Renal cortical epithelial cell (primary cell): ENCODE data around the gene LTBP3. TPM values are rescaled to one million over a fixed set of nuclear protein-coding genes. Genes with fewer than 3 reads are reported as not detected.
A peak's percentile ranks its signal among the peaks of the same experiment; 100 is the strongest.

Source experiments
- DNase-seq: peaks from one replicate; pipeline ENCODE4 v3.0.0-alpha.2; 2011; ENCODE audit warnings: low read depth
- total RNA-seq: library from RNA; depleted of rRNA; stranded (reverse); fragments of >200 nt; gene quantifications from 2 replicates; pipeline ENCODE4 v1.2.3, GENCODE V29; 2014

Gene LTBP3
- total RNA-seq, 1 donor from 2014 or later: 82.8 TPM

DNA sequence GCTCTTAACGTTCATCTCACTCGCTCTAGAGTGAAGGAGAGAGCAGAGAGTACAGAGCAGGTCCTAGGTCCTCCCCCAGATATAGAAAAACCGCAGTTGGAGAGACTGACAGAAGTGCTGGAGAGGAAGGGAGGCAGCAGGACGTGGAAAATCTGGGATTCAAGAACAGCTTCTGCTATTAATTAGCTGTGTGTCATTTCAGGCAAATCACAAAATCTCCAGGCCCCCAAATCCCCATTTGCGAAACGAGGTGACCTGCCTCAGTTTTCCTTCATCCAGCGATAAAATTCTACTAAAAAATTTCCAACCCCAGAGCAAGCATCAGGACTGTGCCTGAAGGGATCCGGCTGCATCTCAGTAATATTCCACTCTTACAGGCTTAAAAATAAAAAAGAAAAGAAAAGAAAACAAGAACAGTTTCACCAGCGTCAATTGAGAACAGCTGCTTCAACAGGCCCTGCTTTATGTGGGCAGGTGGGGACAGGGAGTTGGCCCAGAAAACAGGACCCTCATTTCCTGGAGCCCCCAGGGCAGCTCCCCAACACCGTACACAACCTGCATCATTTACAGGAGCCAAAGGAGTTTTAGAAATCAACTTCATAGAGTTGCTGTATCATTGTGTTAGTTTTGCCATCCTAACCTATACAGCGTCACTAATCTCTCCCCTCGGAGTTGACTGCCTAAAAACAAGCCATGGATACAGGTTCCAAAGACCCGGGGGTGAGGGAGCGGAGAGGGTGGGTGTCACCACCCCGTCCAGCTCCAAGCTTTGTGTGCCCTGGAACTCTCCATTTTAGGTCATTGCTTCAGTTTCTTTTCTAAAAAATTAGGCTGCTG is 61.6 kb downstream of the LTBP3 start:
- DNase-seq: peak; percentile 32

DNA sequence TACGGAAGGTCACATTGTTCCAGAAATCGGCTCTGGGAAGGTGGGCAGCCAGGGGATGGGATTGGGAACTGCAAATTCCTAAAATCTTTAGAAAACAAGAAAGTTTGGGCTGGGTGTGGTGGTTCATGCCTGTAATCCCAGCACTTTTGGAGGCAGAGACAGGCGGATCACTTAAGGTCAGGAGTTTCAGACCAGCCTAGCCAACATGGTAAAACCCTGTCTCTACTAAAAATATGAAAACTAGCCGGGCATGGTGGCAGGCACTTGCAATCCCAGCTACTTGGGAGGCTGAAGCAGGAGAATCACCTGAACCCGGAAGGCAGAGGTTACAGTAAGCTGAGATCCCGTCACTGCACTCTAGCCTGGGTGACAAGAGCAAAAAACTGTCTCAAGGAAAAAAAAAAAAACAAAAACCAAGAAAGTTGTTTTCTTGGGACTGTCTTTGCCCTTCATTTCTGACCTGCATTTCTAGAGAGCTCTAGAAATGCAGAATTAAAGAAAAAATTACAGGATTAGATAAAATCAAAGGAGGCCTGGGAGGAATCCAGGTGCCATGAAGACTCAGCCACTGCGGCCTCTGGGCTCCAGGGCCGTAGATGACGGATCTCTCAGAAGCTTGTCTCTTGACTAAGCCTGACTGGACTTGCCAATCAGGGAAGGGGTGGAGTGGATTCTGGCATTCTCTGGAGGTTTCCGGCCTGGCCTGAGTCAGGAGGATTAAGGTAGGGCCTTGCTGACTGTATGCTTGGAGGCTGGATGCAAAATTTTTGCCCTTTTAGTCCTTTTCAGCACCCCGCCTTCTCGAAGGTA is 64.6 kb downstream of the LTBP3 start:
- DNase-seq: peak; percentile 95

DNA sequence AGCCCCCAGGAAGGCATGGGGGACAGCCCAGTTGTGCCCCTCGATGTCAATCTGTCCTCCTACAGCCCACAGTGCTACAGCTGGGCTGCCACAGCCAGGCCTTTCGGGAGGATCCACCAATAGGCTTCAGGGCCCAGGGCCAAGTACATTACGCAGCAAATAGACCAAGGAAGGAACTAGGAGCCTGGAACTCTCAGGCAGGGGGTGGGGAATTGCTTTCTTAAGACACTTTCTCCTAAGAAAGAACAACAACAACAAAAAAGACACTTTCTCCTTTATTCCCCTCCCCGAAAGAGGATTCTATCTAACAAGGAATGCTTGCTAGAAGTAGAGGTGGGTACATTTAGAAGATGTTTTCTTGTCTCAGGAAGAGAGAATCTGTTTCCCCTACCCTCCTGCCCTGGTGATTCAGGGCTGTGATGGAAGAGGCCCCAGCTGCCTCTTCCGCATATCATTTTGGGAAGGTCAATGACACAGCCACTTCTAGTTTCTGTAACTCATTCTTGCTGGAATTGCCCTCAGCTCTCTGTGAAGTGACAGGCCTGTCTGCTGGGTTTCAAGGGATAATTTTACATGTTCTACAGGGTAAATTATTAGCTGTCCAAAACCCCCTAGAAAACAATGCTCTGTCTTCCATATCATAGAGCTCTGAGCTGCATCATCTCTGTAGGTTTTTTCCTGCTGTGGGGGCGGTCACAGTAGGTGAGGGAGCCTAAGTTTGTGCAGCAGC is 65.4 kb downstream of the LTBP3 start:
- peak; percentile 83 for DNase-seq

DNA sequence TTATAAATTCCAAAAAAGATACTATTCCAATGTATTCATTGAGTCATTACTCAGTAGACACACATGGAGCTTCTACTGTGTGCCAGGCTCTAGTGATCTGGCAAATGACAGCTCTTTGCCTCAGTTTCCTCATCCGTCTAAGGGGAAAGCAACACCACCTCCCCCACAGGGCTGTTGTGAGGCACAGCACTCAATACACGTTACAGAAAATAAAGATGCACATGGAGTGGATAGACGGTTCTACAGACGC is 65.8 kb downstream of the LTBP3 start:
- no peak for DNase-seq

DNA sequence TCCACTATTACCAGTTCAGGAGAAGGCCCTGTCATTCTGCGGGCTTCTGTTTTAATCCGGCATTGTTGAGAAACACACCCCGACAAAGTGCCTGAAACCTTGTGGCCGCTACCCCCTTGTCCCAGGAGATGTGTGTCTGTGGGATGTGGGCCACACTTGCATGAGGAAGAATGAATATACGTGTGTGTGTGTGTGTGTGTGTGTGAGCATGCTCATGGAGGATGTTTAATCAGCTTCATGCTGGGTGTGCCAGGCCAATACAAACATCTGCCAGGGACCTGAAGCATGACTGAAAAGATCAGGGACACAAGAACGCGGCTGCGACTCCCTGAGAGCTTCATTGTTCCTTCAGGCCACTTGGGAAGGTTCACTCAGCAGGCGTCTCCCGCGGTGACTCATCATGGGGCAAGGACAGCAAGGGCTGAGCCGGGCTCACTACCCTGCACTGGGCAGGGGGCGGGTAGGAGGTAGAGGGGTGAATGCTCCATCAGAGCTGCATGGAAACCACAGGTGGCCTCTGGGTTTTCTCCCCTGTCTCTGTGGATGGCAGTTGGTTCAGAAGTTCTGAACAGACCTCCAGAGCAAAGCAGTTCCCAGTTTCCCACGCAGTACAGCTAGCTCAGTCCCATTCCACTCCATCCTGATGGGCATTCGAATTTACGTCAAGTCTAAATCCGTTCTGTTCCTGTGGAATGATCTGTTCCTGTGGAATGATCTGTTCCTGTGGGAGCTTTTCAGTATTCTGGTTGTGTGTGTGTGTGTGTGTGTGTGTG is 66.4 kb downstream of the LTBP3 start:
- DNase-seq: peak; percentile 93

DNA sequence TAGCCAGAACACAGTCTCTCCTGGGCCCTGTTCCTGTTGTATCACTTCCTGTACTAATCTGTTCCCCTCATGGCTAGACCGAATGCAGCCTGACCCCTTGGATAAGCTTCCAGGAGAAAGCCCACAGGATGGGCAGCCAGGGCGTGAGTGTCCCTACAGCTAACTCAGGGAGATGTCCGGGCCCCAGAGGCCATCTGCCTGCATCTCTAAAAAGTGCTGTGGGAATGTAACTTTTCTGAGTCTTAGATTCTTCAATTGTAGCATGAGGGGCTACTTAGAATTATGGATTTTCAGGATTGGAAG is 67.0 kb downstream of the LTBP3 start:
- DNase-seq: no peak

DNA sequence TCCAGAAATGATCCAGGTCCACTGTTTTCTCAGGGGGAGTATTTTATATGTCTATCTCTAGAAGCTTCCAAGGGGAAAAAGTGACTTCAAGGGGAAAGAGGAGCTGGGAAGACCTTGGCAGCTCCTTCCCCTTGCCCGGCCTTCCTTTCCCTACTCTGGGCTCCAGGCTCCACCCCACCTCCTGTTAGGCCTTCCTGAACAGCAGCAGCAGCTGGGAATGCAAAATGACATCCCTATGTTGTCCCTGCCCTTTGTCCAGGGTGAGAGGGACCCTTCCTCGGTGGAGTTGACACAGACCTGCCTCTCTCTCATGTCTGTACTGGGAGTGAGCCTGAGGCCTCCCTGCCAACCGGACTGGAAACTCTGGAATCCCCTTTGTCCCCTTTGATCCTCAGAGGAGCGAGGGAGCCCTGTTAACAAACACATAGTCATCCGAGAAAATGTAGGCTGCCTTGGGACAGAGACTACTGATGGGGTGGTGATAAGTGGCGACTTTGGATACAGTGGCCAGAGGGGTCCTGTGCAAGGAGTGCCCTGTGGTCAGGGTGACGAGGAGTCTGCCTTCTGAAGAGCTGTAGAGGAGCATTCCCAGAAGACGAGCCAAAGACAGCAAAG is 68.3 kb downstream of the LTBP3 start:
- DNase-seq: peak; percentile 26

DNA sequence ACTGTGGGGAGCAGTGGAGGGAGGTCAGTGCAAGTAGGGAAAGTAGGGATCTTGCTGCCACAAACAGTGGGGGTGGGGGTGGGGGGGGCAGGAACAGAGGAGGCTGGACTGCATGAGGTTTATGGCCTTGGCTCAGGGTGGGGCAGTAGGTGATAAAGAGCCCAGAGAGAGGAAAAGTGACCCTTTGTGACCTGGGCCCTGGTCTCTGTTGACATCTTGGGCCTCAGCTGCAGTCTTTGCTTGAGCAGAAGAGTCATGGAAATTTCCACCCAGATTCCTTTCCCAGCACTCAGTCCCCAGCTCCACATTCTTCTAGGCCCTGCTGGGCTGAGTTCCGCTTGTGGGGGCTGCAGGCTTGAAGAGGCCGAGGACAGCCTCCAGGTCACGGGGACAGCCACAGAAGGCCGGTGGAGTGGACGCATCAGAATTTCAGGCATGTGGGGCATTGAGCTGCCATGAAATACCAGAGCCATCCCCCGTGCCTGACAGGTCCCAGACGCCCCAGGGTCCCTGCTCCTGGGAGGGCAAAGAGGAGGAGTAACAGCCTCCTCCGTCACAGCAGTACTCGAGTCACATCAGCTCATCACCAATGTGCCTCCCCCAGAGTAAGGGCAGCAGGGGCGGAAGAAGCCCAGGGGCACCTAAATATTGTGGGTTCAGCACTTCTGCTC is 69.0 kb downstream of the LTBP3 start:
- peak; percentile 81 for DNase-seq

Other genes starting within 250 kb of the LTBP3 start
- gene CDC42EP2, start 243.5 kb downstream of the LTBP3 start, total RNA-seq: 10.9 and 14.1 TPM in 2 replicates
- gene DPF2, start 224.5 kb downstream of the LTBP3 start, total RNA-seq: 23.1 and 47.2 TPM in 2 replicates
- 0.17 TPM in 1 of 2 replicates, not detected in the other for gene TIGD3, start 203.6 kb downstream of the LTBP3 start, total RNA-seq
- 0.52 and 0.65 TPM in 2 replicates for gene SLC25A45, start 175.7 kb downstream of the LTBP3 start, total RNA-seq
- 67.5 and 89.6 TPM in 2 replicates for gene FRMD8, start 171.7 kb downstream of the LTBP3 start, total RNA-seq
- gene NEAT1, start 135.6 kb downstream of the LTBP3 start, total RNA-seq: 17.4 and 141 TPM in 2 replicates
- gene MALAT1, start 59.3 kb downstream of the LTBP3 start, total RNA-seq: 3,367 and 12,764 TPM in 2 replicates
- gene SCYL1, start 33.3 kb downstream of the LTBP3 start, total RNA-seq: 48.8 and 57.2 TPM in 2 replicates
- gene ZNRD2, start 12.1 kb upstream of the LTBP3 start, total RNA-seq: 33.8 and 53.1 TPM in 2 replicates
- 10.1 and 14.8 TPM in 2 replicates for gene FAM89B, start 14.2 kb upstream of the LTBP3 start, total RNA-seq
- gene EHBP1L1, start 17.7 kb upstream of the LTBP3 start, total RNA-seq: 31.0 and 39.4 TPM in 2 replicates
- gene KCNK7, start 37.4 kb upstream of the LTBP3 start, total RNA-seq: 0.20 TPM in 1 of 2 replicates, not detected in the other
- 27.1 and 43.3 TPM in 2 replicates for gene MAP3K11, start 55.9 kb upstream of the LTBP3 start, total RNA-seq
- gene PCNX3, start 57.4 kb upstream of the LTBP3 start, total RNA-seq: 16.7 and 50.2 TPM in 2 replicates
- 16.8 and 29.1 TPM in 2 replicates for gene SIPA1, start 79.7 kb upstream of the LTBP3 start, total RNA-seq
- gene RELA, start 104.6 kb upstream of the LTBP3 start, total RNA-seq: 15.3 and 23.2 TPM in 2 replicates
- 29.5 and 33.7 TPM in 2 replicates for gene KAT5, start 153.9 kb upstream of the LTBP3 start, total RNA-seq
- gene RNASEH2C, start 162.4 kb upstream of the LTBP3 start, total RNA-seq: 17.2 and 21.5 TPM in 2 replicates
- 10.6 and 17.2 TPM in 2 replicates for gene AP5B1, start 222.6 kb upstream of the LTBP3 start, total RNA-seq
- gene OVOL1, start 228.7 kb upstream of the LTBP3 start, total RNA-seq: 0.20 and 5.2 TPM in 2 replicates